ENCODE data around the gene EIPR1. TPM values are rescaled to one million over a fixed set of nuclear protein-coding genes. Genes with fewer than 3 reads are reported as not detected.

The EIPR1 gene
- total RNA-seq, 1 experiment from 2014 or later = 40.4 TPM

DNA sequence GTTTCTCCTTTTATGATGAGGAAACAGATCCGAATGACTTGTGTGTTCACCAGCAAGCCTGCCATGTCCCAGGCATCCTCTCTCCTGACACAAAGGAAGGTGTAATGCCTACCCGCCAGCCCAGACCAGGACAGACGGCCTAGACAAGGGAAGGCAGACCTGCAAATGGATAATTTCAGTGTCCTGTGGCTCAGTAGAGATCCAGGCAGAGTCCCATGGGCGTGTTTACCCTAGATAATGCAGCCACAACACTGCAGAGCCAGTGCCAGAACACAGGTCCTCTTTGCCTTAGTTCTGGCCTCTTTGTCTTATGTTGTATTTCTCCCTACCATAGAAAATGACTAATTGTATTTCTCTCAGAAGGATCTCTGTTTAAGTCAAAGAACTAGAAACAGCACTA, 14.6 kb upstream of the EIPR1 start:
- Histone ChIP-seq H3K4me1 (replicated peaks; ENCODE audit: insufficient read depth) (no peaks in the 10 kb centered on the region), H4K20me1 (ENCODE audit: insufficient read depth) (peaks cover 24% of the 10 kb centered on the region; the same call in 1 of the 2 replicates), H3F3A (ENCODE audit: insufficient read depth, low read depth) (no peaks in the 10 kb centered on the region; the same call in 1 of the 2 replicates), H3K27ac (no peak overlapping the region), H2AFZ (no peak overlapping the region), H3K9me3 (ENCODE audit: insufficient read depth, low read depth) (peaks cover 16% of the 10 kb centered on the region; the same call in 1 of the 2 replicates), H3K79me2 (ENCODE audit: low read depth) (peaks cover 5% of the 10 kb centered on the region; the same call in 1 of the 2 replicates), H3K36me3 (ENCODE audit: low read depth) (peaks cover 52% of the 10 kb centered on the region), H3K4me2 (no peak overlapping the region), H3K27me3 (ENCODE audit: insufficient read depth, low read depth) (no peaks in the 10 kb centered on the region), H3K4me3 (no peak overlapping the region), H3K9me2 (ENCODE audit: insufficient read depth) (no peaks in the 10 kb centered on the region)
- no peak for TF ChIP-seq EZH2 (IDR thresholded peaks at IDR 0.05; ENCODE audit: low read depth)
- TF ChIP-seq, protein P1, sequence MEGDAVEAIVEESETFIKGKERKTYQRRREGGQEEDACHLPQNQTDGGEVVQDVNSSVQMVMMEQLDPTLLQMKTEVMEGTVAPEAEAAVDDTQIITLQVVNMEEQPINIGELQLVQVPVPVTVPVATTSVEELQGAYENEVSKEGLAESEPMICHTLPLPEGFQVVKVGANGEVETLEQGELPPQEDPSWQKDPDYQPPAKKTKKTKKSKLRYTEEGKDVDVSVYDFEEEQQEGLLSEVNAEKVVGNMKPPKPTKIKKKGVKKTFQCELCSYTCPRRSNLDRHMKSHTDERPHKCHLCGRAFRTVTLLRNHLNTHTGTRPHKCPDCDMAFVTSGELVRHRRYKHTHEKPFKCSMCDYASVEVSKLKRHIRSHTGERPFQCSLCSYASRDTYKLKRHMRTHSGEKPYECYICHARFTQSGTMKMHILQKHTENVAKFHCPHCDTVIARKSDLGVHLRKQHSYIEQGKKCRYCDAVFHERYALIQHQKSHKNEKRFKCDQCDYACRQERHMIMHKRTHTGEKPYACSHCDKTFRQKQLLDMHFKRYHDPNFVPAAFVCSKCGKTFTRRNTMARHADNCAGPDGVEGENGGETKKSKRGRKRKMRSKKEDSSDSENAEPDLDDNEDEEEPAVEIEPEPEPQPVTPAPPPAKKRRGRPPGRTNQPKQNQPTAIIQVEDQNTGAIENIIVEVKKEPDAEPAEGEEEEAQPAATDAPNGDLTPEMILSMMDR (conservative IDR thresholded peaks at IDR 0.05) = no peak
- no peak for DNase-seq
- POLR2A ChIA-PET (ENCODE audit: unreplicated experiment) = no interaction called here
- CTCF ChIA-PET = no interaction called here
- no TSS peak for BruUV-seq (replicated peaks)
- intact Hi-C loops (cut with micrococcal nuclease; ENCODE audit: unreplicated experiment) = no loop called here

DNA sequence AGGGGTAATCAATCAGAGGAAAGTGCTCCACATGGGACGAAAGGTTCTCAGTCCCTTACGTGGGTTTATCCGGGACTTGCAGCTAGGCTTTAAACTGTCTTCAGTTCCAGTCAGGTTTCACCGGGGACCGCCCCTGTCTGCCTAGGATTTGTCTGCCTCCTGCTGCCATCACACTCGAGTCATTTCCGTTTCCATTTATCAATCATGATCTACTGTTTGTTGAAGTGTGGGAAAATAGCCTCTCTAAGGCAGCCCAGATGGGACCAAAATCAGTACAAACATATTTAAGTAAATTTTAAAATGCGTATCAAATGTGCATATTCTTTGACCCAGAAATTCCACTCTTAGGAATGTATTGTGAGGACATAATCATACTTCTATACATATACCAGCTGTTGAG, 12.4 kb upstream of the EIPR1 start:
- Histone ChIP-seq H3K4me3 (no peak overlapping the region), H2AFZ (no peak overlapping the region), H3K36me3 (ENCODE audit: low read depth) (peaks cover 47% of the 10 kb centered on the region), H3K9me2 (ENCODE audit: insufficient read depth) (no peaks in the 10 kb centered on the region), H3K79me2 (ENCODE audit: low read depth) (peaks cover 13% of the 10 kb centered on the region; the same call in 1 of the 2 replicates), H4K20me1 (ENCODE audit: insufficient read depth) (peaks cover 38% of the 10 kb centered on the region), H3K27ac (no peak overlapping the region), H3K4me1 (replicated peaks; ENCODE audit: insufficient read depth) (no peaks in the 10 kb centered on the region), H3F3A (ENCODE audit: insufficient read depth, low read depth) (peaks cover 4% of the 10 kb centered on the region; the same call in 1 of the 2 replicates), H3K4me2 (no peak overlapping the region), H3K9me3 (ENCODE audit: insufficient read depth, low read depth) (peaks cover 4% of the 10 kb centered on the region; the same call in 1 of the 2 replicates), H3K27me3 (ENCODE audit: insufficient read depth, low read depth) (no peaks in the 10 kb centered on the region)
- intact Hi-C loops (cut with micrococcal nuclease; ENCODE audit: unreplicated experiment) = no loop called here
- BruUV-seq (replicated peaks) = no TSS peak
- ChIA-PET CTCF (no interaction called here), POLR2A (ENCODE audit: unreplicated experiment) (no interaction called here)
- no peak for DNase-seq
- TF ChIP-seq EZH2 (IDR thresholded peaks at IDR 0.05; ENCODE audit: low read depth) = no peak
- TF ChIP-seq, protein P1 (conservative IDR thresholded peaks at IDR 0.05) = no peak

DNA sequence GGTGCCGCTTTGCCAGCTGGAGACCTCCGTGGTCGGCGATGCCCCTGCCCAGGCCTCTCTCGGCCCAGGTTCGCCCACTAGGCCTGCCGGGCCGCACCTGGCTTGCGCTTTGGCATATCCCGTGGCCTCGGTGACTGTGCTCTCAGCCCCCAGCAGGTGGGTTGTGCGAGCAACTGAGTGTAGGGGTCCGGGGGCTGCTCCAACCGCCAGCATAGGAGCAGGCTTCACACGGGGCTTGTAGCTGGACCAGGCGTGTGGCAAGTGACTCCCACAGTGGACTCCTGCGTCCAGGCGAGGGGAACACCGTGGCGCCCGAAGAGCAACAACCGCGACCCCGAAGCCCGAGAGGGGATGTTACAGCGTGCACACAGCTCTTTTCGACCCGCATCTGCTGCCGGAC, 11.6 kb upstream of the EIPR1 start:
- Histone ChIP-seq H3K79me2 (ENCODE audit: low read depth) (peaks cover 19% of the 10 kb centered on the region), H4K20me1 (ENCODE audit: insufficient read depth) (peaks cover 45% of the 10 kb centered on the region), H3K4me1 (replicated peaks; ENCODE audit: insufficient read depth) (no peaks in the 10 kb centered on the region), H3K36me3 (ENCODE audit: low read depth) (peaks cover 44% of the 10 kb centered on the region), H3K27ac (no peak overlapping the region), H3K9me3 (ENCODE audit: insufficient read depth, low read depth) (no peaks in the 10 kb centered on the region), H2AFZ (no peak overlapping the region), H3K27me3 (ENCODE audit: insufficient read depth, low read depth) (no peaks in the 10 kb centered on the region), H3K4me3 (no peak overlapping the region), H3K9me2 (ENCODE audit: insufficient read depth) (no peaks in the 10 kb centered on the region), H3K4me2 (no peak overlapping the region), H3F3A (ENCODE audit: insufficient read depth, low read depth) (0 out of 2 replicates have a peak, but pooled peaks cover 4% of the 10 kb centered on the region)
- ChIA-PET CTCF (no interaction called here), POLR2A (ENCODE audit: unreplicated experiment) (no interaction called here)
- TF ChIP-seq EZH2 (IDR thresholded peaks at IDR 0.05; ENCODE audit: low read depth) = no peak
- TF ChIP-seq, protein P1 (conservative IDR thresholded peaks at IDR 0.05) = no peak
- DNase-seq = no peak
- intact Hi-C loops (cut with micrococcal nuclease; ENCODE audit: unreplicated experiment) = no loop called here
- no TSS peak for BruUV-seq (replicated peaks)
